Neural cell (in vitro differentiated cells): Measurements from ENCODE around the gene XXYLT1.

Experiments
- CTCF ChIP-seq: fragments of 450-650 bp; IDR thresholded peaks from 2 replicates; pipeline ENCODE4 v1.5.1; 2014; ENCODE audit warnings: antibody characterized with exemption, mild to moderate bottlenecking, moderate library complexity; ENCODE audit not compliant: poor library complexity, severe bottlenecking
- EP300 ChIP-seq: fragments of 450-650 bp; conservative IDR thresholded peaks from 2 replicates; pipeline ENCODE4 v1.6.1; 2014; ENCODE audit warnings: antibody characterized with exemption, mild to moderate bottlenecking, moderate library complexity; ENCODE audit not compliant: poor library complexity, severe bottlenecking
- EZH2 ChIP-seq: fragments of 200-600, 300-800 bp; shearing (Covaris generic), sonication (generic); IDR thresholded peaks from 2 replicates; pipeline ENCODE4 v1.6.1; 2014; ENCODE audit warnings: antibody characterized with exemption, low read length, borderline replicate concordance, mild to moderate bottlenecking; ENCODE audit not compliant: insufficient read depth, poor library complexity, severe bottlenecking
- MXI1 ChIP-seq: fragments of 450-650 bp; conservative IDR thresholded peaks from 2 replicates; pipeline ENCODE4 v1.6.1; 2014; ENCODE audit warnings: antibody characterized with exemption, mild to moderate bottlenecking; ENCODE audit not compliant: poor library complexity, severe bottlenecking
- POLR2AphosphoS5 ChIP-seq: IDR thresholded peaks from 2 replicates; pipeline ENCODE4 v1.6.1; 2012
- RAD21 ChIP-seq: fragments of 450-650 bp; conservative IDR thresholded peaks from 2 replicates; pipeline ENCODE4 v1.6.1; 2014; ENCODE audit warnings: antibody characterized with exemption, mild to moderate bottlenecking, moderate library complexity
- SMC3 ChIP-seq: fragments of 450-650 bp; conservative IDR thresholded peaks from 2 replicates; pipeline ENCODE4 v1.6.1; 2014; ENCODE audit warnings: antibody characterized with exemption, mild to moderate bottlenecking, moderate library complexity; ENCODE audit not compliant: poor library complexity
- TAF1 ChIP-seq: IDR thresholded peaks from 2 replicates; pipeline ENCODE4 v1.6.1; 2012; ENCODE audit warnings: low read depth
- TF ChIP-seq, protein P1 (sequence below): IDR thresholded peaks from 2 replicates; pipeline ENCODE4 v1.6.1; 2012; ENCODE audit warnings: borderline replicate concordance

DNA sequence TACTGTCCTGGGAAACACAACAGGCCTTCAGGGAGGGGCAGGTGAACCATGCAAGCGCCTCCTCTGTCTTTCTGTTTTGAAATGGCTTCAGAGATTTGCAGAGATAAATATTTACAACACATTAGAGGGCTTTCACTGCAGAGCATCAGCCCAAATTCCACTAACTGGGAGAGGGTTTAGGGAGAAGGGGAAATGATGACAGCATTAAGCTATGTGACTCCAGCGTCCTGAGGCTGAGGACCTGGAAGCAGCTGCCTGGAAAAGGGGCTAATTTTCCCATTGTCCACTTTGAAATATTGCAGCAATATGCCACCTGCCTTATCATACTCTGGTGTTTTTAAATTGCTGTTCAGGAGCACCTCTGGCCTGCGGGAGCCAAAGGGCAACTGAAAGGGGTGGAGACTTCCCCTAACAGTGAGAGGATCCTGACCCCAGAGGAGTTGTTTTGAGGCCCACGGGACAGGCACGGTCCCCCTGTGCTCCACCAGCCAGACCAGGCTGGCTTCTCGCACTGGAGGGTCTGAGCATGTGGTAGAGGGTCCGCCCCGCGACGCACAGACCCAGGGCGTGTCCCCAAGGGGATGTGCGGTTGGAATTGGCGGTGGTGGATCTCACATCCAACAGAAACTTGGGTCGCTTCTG lies 110.6 kb downstream of the XXYLT1 start:
- TF ChIP-seq CTCF (no peak), EP300 (no peak), TAF1 (no peak), POLR2AphosphoS5 (no peak), SMC3 (no peak), RAD21 (no peak), EZH2 (no peak), MXI1 (no peak)
- TF ChIP-seq, protein P1, sequence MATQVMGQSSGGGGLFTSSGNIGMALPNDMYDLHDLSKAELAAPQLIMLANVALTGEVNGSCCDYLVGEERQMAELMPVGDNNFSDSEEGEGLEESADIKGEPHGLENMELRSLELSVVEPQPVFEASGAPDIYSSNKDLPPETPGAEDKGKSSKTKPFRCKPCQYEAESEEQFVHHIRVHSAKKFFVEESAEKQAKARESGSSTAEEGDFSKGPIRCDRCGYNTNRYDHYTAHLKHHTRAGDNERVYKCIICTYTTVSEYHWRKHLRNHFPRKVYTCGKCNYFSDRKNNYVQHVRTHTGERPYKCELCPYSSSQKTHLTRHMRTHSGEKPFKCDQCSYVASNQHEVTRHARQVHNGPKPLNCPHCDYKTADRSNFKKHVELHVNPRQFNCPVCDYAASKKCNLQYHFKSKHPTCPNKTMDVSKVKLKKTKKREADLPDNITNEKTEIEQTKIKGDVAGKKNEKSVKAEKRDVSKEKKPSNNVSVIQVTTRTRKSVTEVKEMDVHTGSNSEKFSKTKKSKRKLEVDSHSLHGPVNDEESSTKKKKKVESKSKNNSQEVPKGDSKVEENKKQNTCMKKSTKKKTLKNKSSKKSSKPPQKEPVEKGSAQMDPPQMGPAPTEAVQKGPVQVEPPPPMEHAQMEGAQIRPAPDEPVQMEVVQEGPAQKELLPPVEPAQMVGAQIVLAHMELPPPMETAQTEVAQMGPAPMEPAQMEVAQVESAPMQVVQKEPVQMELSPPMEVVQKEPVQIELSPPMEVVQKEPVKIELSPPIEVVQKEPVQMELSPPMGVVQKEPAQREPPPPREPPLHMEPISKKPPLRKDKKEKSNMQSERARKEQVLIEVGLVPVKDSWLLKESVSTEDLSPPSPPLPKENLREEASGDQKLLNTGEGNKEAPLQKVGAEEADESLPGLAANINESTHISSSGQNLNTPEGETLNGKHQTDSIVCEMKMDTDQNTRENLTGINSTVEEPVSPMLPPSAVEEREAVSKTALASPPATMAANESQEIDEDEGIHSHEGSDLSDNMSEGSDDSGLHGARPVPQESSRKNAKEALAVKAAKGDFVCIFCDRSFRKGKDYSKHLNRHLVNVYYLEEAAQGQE: no peak
